Calu3 (cell line): Measurements from ENCODE around the gene ULBP2. TPM values are rescaled to one million over a fixed set of nuclear protein-coding genes. Genes with fewer than 3 reads are reported as not detected.
A peak's percentile ranks its signal among the peaks of the same experiment; 100 is the strongest.
"Not testable (repeated sequence)": the region's sequence is repeated elsewhere in the genome, so short reads cannot be mapped to it uniquely, and the experiment has no call there.

Source experiments
- BruUV-seq: library from RNA; stranded (reverse); fragments of 400-500 nt; replicated peaks from 2 replicates; lab custom pipeline; 2021; lab: Mats Ljungman, UMichigan
- CTCF ChIA-PET: fragments of 300-600 bp; sonication (Branson Sonifier 250); formaldehyde crosslinking; loops from one replicate; lab custom pipeline; 2022; ENCODE audit warnings: antibody characterized with exemption; lab: Charles Lee
- DNase-seq: peaks from one replicate; pipeline ENCODE4 v3.0.0; 2022
- H3K27ac Mint-ChIP-seq: one replicate; pipeline ENCODE4 v1.8.0; 2022; ENCODE audit warnings: mixed read lengths; ENCODE audit not compliant: unreplicated experiment
- H3K27me3 Mint-ChIP-seq: one replicate; pipeline ENCODE4 v1.8.0; 2022; ENCODE audit warnings: mixed read lengths; ENCODE audit not compliant: unreplicated experiment
- H3K36me3 Mint-ChIP-seq: one replicate; pipeline ENCODE4 v1.8.0; 2022; ENCODE audit warnings: mild to moderate bottlenecking, moderate library complexity, mixed read lengths; ENCODE audit not compliant: insufficient read depth, unreplicated experiment
- H3K4me1 Mint-ChIP-seq: one replicate; pipeline ENCODE4 v1.8.0; 2022; ENCODE audit warnings: mild to moderate bottlenecking, low read depth, mixed read lengths; ENCODE audit not compliant: unreplicated experiment
- H3K4me3 Mint-ChIP-seq: one replicate; pipeline ENCODE4 v1.8.0; 2022; ENCODE audit warnings: mild to moderate bottlenecking, low read depth, moderate library complexity, mixed read lengths; ENCODE audit not compliant: unreplicated experiment
- H3K9me3 Mint-ChIP-seq: one replicate; pipeline ENCODE4 v1.8.0; 2022; ENCODE audit warnings: low read depth, mixed read lengths; ENCODE audit not compliant: unreplicated experiment
- CTCF ChIP-seq: fragments of 200-600 bp; IDR thresholded peaks from one replicate; pipeline ENCODE4 v1.8.0; 2022; ENCODE audit warnings: antibody characterized with exemption; ENCODE audit not compliant: unreplicated experiment
- intact Hi-C: fragments of 100-400 bp; cut with micrococcal nuclease; formaldehyde crosslinking; loops from one replicate; pipeline ENCODE4 v1.10.0; 2022; ENCODE audit not compliant: unreplicated experiment
- total RNA-seq: library from RNA; stranded (reverse); gene quantifications from 2 replicates; pipeline ENCODE4 v1.2.3, GENCODE V29; 2022

The ULBP2 gene
- total RNA-seq, 1 experiment from 2014 or later: 7.1 TPM

DNA sequence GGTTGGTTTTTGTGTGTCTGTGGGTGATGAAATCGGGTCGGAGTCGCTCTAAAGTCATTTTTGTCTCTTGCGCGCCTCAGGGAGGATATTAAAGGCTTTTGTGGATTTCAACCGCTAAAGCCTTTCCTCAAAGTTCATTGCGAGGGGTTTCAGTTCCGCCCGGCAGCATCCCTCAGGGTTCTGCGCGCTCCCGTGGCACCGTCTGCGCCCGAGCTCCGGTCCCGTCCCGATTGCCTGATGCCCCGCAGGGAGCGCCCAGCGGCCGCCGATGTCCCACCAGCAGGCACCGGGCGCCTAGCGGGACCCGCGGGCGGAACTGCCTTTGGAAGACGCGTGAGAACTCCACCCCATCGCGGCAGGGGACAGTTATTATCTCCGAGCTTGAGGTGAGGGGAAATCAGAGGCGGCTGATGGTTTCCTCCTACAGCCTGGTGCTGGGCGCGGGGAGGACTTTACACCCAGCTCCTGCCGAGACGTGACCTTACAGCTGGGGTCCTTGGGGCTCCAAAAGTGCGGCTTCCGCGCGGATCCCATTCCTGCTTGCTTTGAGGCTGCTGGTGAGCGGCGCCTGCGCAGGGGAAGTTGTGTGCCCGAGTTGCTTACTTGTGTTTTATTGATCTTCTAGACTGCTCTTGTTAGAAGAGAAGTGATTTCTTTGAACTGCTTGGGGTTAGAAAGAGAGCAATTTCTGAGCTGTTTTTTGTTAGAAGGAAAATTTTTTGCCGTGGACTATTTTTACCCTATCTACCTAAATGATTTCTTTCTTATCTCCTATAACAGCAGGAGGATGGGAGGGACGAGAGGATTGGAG, 49.1 kb downstream of the ULBP2 start:
- no peak overlapping the region for H3K27ac Mint-ChIP-seq

GRCh38 chr6:149991472-149991795, 49.6 kb downstream of the ULBP2 start:
- intact Hi-C loops, CTCF ChIA-PET, H3K27ac Mint-ChIP-seq, H3K9me3 Mint-ChIP-seq, DNase-seq, BruUV-seq, H3K36me3 Mint-ChIP-seq: not testable (repeated sequence)
- H3K4me3 Mint-ChIP-seq: peak overlapping the region; percentile 57
- H3K27me3 Mint-ChIP-seq: peaks cover 81% of the 10 kb centered on the region
- peaks cover 21% of the 10 kb centered on the region for H3K4me1 Mint-ChIP-seq

More for the DNA sequence above, 49.1 kb downstream of the ULBP2 start:
- CTCF ChIA-PET: no interaction called here
- peaks cover 4% of the 10 kb centered on the region for H3K9me3 Mint-ChIP-seq
- peak; percentile 15 for DNase-seq
- H3K36me3 Mint-ChIP-seq: peaks cover 6% of the 10 kb centered on the region
- H3K4me1 Mint-ChIP-seq: peaks cover 21% of the 10 kb centered on the region
- intact Hi-C loops: no loop called here
- no TSS peak for BruUV-seq
- H3K27me3 Mint-ChIP-seq: peaks cover 81% of the 10 kb centered on the region
- no peak for TF ChIP-seq CTCF
- H3K4me3 Mint-ChIP-seq: peak overlapping the region; percentile 57

DNA sequence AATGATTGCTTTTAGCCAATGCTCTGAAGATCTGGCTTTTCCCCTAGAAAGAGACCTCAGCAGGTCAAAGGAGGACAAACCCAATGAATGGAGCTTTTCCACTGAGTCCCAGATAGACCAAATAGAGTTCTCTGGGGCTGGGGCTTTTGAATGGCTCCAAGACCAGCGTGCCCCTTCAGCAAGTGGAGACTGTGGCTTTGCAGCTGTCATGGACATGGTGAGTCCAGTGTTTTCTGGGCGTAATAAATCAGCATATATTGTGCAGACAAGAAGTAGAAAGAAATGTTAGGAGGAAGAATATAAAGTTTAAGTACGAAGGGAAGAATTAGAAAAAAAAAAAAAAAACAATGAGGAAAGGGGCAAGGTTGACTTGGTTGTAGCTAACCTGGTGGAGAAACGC, 50.0 kb downstream of the ULBP2 start:
- TF ChIP-seq CTCF: no peak
- intact Hi-C loops: no loop called here
- Mint-ChIP-seq H3K27me3 (peaks cover 81% of the 10 kb centered on the region), H3K4me3 (no peak overlapping the region), H3K27ac (no peak overlapping the region), H3K36me3 (peaks cover 6% of the 10 kb centered on the region), H3K4me1 (peaks cover 21% of the 10 kb centered on the region), H3K9me3 (peaks cover 4% of the 10 kb centered on the region)
- BruUV-seq: no TSS peak
- CTCF ChIA-PET: interaction anchor here (0.7 kb wide), 1 partner anchor 15 kb away, joined by 5 read pairs; no protein-coding TSS in a partner anchor
- DNase-seq: no peak

DNA sequence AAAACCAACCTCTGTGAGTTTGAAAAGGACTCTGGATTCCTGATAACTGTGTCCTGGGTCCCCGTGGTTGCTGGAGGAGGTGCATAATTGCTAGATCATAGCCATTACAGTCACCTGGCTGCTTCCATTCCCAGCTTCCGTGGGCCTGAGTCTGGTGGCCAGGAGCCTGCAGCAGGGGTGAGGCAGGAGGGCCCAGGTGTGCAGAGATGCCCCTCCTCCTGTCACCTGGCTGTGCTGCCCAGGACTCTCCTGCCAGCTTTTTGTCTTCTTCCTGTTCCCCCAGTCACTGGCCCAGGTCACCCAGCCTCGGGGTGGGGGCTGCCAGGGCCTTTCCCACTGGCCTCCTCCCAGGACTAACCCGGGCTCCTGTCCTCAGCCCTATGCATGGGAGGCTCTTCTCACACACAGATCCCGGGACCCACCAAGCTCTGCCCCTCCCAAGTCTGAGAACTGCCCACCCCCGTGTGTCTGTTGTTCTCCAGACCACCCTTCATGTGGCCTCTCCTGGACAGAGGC, 53.5 kb downstream of the ULBP2 start:
- no peak for TF ChIP-seq CTCF
- intact Hi-C loops: no loop called here
- H3K27ac Mint-ChIP-seq: no peak overlapping the region
- CTCF ChIA-PET: no interaction called here
- peaks cover 52% of the 10 kb centered on the region for H3K27me3 Mint-ChIP-seq
- no peak for DNase-seq
- no TSS peak for BruUV-seq
- H3K9me3 Mint-ChIP-seq: no peaks in the 10 kb centered on the region
- H3K4me3 Mint-ChIP-seq: no peak overlapping the region
- no peaks in the 10 kb centered on the region for H3K36me3 Mint-ChIP-seq
- peaks cover 14% of the 10 kb centered on the region for H3K4me1 Mint-ChIP-seq

DNA sequence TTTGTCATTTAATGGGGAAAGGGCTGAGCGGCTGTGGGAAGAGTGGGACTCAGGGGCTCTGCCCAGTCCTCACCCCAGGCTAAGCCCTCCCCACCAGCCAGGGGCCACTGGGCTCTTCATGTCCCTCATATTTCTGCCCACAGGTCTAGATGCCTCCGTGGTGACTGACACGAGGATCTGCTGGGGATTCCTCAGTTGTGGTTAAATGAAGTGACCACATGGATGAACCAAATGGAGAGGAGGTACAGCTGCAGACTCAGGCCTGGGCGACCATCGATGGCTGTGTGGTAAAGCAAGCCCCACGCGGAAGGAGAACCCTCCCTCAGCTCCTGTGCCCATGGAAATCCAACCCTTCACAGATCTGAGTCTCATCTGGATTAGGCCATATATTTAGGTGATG, 54.2 kb downstream of the ULBP2 start:
- CTCF ChIA-PET: no interaction called here
- no TSS peak for BruUV-seq
- Mint-ChIP-seq H3K27me3 (peaks cover 45% of the 10 kb centered on the region), H3K4me3 (no peak overlapping the region), H3K9me3 (no peaks in the 10 kb centered on the region), H3K4me1 (peaks cover 10% of the 10 kb centered on the region), H3K27ac (no peak overlapping the region), H3K36me3 (no peaks in the 10 kb centered on the region)
- no peak for DNase-seq
- intact Hi-C loops: no loop called here
- TF ChIP-seq CTCF: no peak
